B cell (primary cell): Measurements from ENCODE around the gene URAD. TPM values are rescaled to one million over a fixed set of nuclear protein-coding genes. Genes with fewer than 3 reads are reported as not detected.

ENCODE experiments used
- ATAC-seq: fragments of 200-7000 bp; cut with Tn5 transposase; one replicate; pipeline ENCODE4 v1.10.0; 2021; ENCODE audit warnings: low read depth, mild to moderate bottlenecking, moderate number of reproducible peaks, moderate library complexity
- CTCF ChIA-PET: fragments of 350-600 bp; sonication (Branson Sonifier 250); formaldehyde crosslinking; loops from one replicate; lab custom pipeline; 2021; ENCODE audit warnings: antibody characterized with exemption, inconsistent platforms; lab: Charles Lee
- POLR2A ChIA-PET: fragments of 350-600 bp; sonication (Branson Sonifier 250); formaldehyde crosslinking; loops from one replicate; lab custom pipeline; 2021; ENCODE audit warnings: antibody characterized with exemption; lab: Charles Lee
- DNase-seq: peaks from one replicate; pipeline ENCODE4 v3.0.0; 2013
- H2AFZ ChIP-seq: 2 replicates; pipeline ENCODE4 v1.6.1; 2012; ENCODE audit warnings: mild to moderate bottlenecking, low read depth, low read length; ENCODE audit not compliant: insufficient read depth, poor library complexity, severe bottlenecking
- H3K27ac ChIP-seq, 2 donors: 1 replicate in 1 of 2; 2 replicates in 1 of 2; pipeline ENCODE4 v1.5.1; 2012 to 2013; ENCODE audit warnings: low read length in 2 of 2, mild to moderate bottlenecking in 2 of 2, moderate library complexity in 1 of 2
- H3K27me3 ChIP-seq, 4 experiments: fragments of 200-600 bp in 1 of 4; sonication (generic) in 1 of 4; replicated peaks in 1 of 4; 1 replicate in 2 of 4; 2 replicates in 2 of 4; pipeline versions ENCODE4 v1.6.1 to v1.7.0; 2013 to 2016; ENCODE audit warnings: low read length in 3 of 4, mild to moderate bottlenecking in 2 of 4, mixed read lengths in 1 of 4, moderate library complexity in 1 of 4; ENCODE audit not compliant: insufficient read depth in 4 of 4, control insufficient read depth in 3 of 4; ENCODE audit errors: control extremely low read depth in 1 of 4
- H3K36me3 ChIP-seq, 2 experiments: replicated peaks in 1 of 2; 1 replicate in 1 of 2; 2 replicates in 1 of 2; pipeline versions ENCODE4 v1.6.1 to v1.7.1; 2013; ENCODE audit warnings: low read length in 1 of 2; ENCODE audit not compliant: insufficient read depth in 2 of 2, control insufficient read depth in 1 of 2; ENCODE audit errors: control extremely low read depth in 1 of 2, extremely low read depth in 1 of 2
- H3K4me1 ChIP-seq, 2 donors: fragments of 200-600 bp in 1 of 2; sonication (generic) in 1 of 2; 1 replicate in 1 of 2; 2 replicates in 1 of 2; pipeline versions ENCODE4 v1.5.1 to v1.6.1; 2013 to 2017; ENCODE audit warnings: low read length in 2 of 2; ENCODE audit not compliant: control insufficient read depth in 2 of 2, insufficient read depth in 2 of 2
- H3K4me2 ChIP-seq: replicated peaks from 2 replicates; pipeline ENCODE3; 2012; ENCODE audit warnings: mild to moderate bottlenecking, low read depth, low read length; ENCODE audit not compliant: poor library complexity, severe bottlenecking
- H3K4me3 ChIP-seq, 5 experiments: fragments of 200-600 bp in 1 of 5; sonication (generic) in 1 of 5; 1 replicate in 3 of 5; 2 replicates in 2 of 5; pipeline versions ENCODE4 v1.5.1 to v1.7.0; 2011 to 2016; ENCODE audit warnings: low read length in 4 of 5, mild to moderate bottlenecking in 4 of 5, low read depth in 2 of 5, control low read depth in 1 of 5, moderate library complexity in 1 of 5; ENCODE audit not compliant: insufficient read depth in 1 of 5; ENCODE audit errors: control extremely low read depth in 1 of 5, extremely low read depth in 1 of 5
- H3K79me2 ChIP-seq: fragments of 200-600 bp; sonication (generic); one replicate; pipeline ENCODE4 v1.6.0; 2016; ENCODE audit warnings: low read length; ENCODE audit not compliant: control insufficient read depth, insufficient read depth
- H3K9ac ChIP-seq: fragments of 200-600 bp; sonication (generic); 2 replicates; pipeline ENCODE4 v1.6.1; 2017; ENCODE audit warnings: mild to moderate bottlenecking, low read length, moderate library complexity
- H3K9me3 ChIP-seq, 3 donors: one replicate each; pipeline versions ENCODE4 v1.6.1 to v1.7.1; 2013; ENCODE audit warnings: low read length in 2 of 3; ENCODE audit not compliant: control insufficient read depth in 2 of 3, insufficient read depth in 1 of 3; ENCODE audit errors: control extremely low read depth in 1 of 3
- H4K20me1 ChIP-seq: 2 replicates; pipeline ENCODE4 v1.6.0; 2012; ENCODE audit warnings: mild to moderate bottlenecking, low read length; ENCODE audit not compliant: insufficient read depth, control insufficient read depth, poor library complexity, severe bottlenecking
- H3K27ac Mint-ChIP-seq: one replicate; pipeline ENCODE4 v1.8.0; 2021; ENCODE audit warnings: mixed read lengths
- H3K27me3 Mint-ChIP-seq: one replicate; pipeline ENCODE4 v1.8.0; 2021; ENCODE audit warnings: mixed read lengths
- H3K4me1 Mint-ChIP-seq: one replicate; pipeline ENCODE4 v1.8.0; 2021; ENCODE audit warnings: mixed read lengths
- H3K4me3 Mint-ChIP-seq: one replicate; pipeline ENCODE4 v1.8.0; 2021; ENCODE audit warnings: mixed read lengths
- H3K9me3 Mint-ChIP-seq: one replicate; pipeline ENCODE4 v1.8.0; 2022; ENCODE audit warnings: mixed read lengths; ENCODE audit not compliant: insufficient read depth
- EZH2 ChIP-seq: IDR thresholded peaks from 2 replicates; pipeline ENCODE4 v1.6.1; 2012; ENCODE audit warnings: borderline replicate concordance, low read depth, mild to moderate bottlenecking, moderate library complexity, low read length; ENCODE audit not compliant: insufficient read depth, poor library complexity, severe bottlenecking
- WGBS: methylation state at CpG from one replicate; pipeline ENCODE4 v1.1.5; 2013; ENCODE audit warnings: missing lambda C conversion rate; ENCODE audit not compliant: insufficient coverage; 5-methylcytosine and 5-hydroxymethylcytosine counted together
- intact Hi-C: fragments of 100-400 bp; cut with micrococcal nuclease; formaldehyde crosslinking; loops from one replicate; pipeline ENCODE4 v1.10.0; 2022
- polyA plus RNA-seq: library from polyadenylated mRNA; depleted of rRNA; stranded (reverse); fragments of >200 nt; gene quantifications from 2 replicates; pipeline ENCODE4 v1.2.3, GENCODE V29; 2012
- total RNA-seq, 2 donors: library from RNA; stranded (reverse); fragments of 120-200 nt in 1 of 2; gene quantifications; 1 replicate in 1 of 2; 2 replicates in 1 of 2; pipeline versions ENCODE4 v1.2.3 to v1.2.4, GENCODE V29; 2013 to 2022
- TF ChIP-seq, protein P1 (sequence below): fragments of 200-600 bp; IDR thresholded peaks from one replicate; pipeline ENCODE4 v1.8.0; 2022; ENCODE audit warnings: antibody characterized with exemption, mild to moderate bottlenecking

Gene URAD
- total and polyA plus RNA-seq, 2 donors (not counting 1 experiment from before 2014, with no cell fraction given), result not detected

DNA sequence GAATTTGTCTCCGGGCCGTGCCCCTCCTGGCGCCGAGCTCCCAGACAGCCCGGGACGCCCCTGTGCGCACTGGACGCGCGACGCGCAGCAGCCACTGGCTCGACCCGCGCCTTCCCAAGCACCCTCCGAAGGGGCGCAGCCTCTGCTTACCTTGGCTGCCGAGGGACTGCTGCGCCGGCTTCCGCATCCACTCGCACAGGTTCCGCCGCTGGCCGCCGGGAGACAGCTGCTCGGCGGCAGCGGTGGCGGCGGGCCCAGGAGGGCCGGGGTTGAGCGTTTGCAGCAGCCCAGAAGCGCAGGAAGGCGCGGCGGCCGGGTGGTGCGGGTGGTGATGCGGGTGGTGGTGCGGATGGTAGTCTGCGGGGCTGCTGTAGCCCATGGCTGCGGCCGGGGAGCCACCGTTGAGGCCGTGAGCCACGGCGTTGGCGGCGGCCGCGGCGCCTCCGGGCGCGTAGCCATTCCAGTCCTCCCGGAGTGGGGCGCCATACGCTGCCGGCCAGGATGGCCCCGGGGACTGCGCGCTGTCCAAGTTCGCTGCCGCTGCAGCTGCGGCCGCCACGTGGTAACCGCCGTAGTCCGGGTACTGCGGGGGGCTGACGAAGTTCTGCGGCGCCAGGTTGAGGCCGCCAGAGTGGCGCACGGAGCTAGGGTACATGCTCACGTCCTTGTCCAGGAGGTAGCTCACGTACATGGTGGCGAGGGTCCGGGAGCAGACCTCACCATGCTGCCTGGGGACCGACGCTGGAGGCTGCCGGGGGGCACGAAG lies 20.0 kb downstream of the URAD start:
- H3K9me3 ChIP-seq, result peaks cover 0 to 58% (median 0%) of the 10 kb centered on the region in 3 donors
- WGBS, result 6% methylated on average over 86 of the region's 86 CpGs
- POLR2A ChIA-PET, result interaction anchor here (0.5 kb wide), 1 partner anchor 192 kb away, joined by 3 read pairs; no protein-coding TSS in a partner anchor
- intact Hi-C loops, result loop anchor here (5.0 kb wide), 1 partner anchor 46 kb away; no protein-coding TSS in a partner anchor
- Mint-ChIP-seq H3K27ac (no peak overlapping the region), H3K4me3 (no peak overlapping the region), H3K27me3 (peaks cover 77% of the 10 kb centered on the region), H3K4me1 (peaks cover 34% of the 10 kb centered on the region), H3K9me3 (no peaks in the 10 kb centered on the region)
- TF ChIP-seq, protein P1, sequence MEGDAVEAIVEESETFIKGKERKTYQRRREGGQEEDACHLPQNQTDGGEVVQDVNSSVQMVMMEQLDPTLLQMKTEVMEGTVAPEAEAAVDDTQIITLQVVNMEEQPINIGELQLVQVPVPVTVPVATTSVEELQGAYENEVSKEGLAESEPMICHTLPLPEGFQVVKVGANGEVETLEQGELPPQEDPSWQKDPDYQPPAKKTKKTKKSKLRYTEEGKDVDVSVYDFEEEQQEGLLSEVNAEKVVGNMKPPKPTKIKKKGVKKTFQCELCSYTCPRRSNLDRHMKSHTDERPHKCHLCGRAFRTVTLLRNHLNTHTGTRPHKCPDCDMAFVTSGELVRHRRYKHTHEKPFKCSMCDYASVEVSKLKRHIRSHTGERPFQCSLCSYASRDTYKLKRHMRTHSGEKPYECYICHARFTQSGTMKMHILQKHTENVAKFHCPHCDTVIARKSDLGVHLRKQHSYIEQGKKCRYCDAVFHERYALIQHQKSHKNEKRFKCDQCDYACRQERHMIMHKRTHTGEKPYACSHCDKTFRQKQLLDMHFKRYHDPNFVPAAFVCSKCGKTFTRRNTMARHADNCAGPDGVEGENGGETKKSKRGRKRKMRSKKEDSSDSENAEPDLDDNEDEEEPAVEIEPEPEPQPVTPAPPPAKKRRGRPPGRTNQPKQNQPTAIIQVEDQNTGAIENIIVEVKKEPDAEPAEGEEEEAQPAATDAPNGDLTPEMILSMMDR, result no peak
- no peak for TF ChIP-seq EZH2
- no peaks in the 10 kb centered on the region for H4K20me1 ChIP-seq
- H3K79me2 ChIP-seq, result no peaks in the 10 kb centered on the region
- peaks cover 43 to 56% of the 10 kb centered on the region in 2 donors for H3K4me1 ChIP-seq
- CTCF ChIA-PET, result interaction anchor here (1.5 to 3.4 kb wide), 4 partner anchors 12 to 141 kb away, joined by 3 to 15 read pairs (median 6); no protein-coding TSS in a partner anchor
- peak overlapping the region; percentile 44 for H3K9ac ChIP-seq
- H3K4me2 ChIP-seq, result peak overlapping the region; percentile 78
- H3K27ac ChIP-seq, result no peak overlapping the region
- DNase-seq (peak; percentile 54), ATAC-seq (no peak)
- H2AFZ ChIP-seq, result peak overlapping the region; percentile 11
- no peaks in the 10 kb centered on the region for H3K36me3 ChIP-seq
- H3K4me3 ChIP-seq, result peak overlapping the region in 3 of 5 experiments; percentile 25 to 41 (median 27)
- peaks cover 0 to 88% (median 66%) of the 10 kb centered on the region in 4 experiments for H3K27me3 ChIP-seq
